Non-pigmented ciliary epithelial cell (primary cell): ENCODE measurements around the gene SCRT2.
"Not testable (repeated sequence)": the region's sequence is repeated elsewhere in the genome, so short reads cannot be mapped to it uniquely, and the experiment has no call there.

Experiments
- DNase-seq: peaks from one replicate; pipeline ENCODE4 v3.0.0-alpha.2; 2010; ENCODE audit warnings: low read depth

The SCRT2 gene

DNA sequence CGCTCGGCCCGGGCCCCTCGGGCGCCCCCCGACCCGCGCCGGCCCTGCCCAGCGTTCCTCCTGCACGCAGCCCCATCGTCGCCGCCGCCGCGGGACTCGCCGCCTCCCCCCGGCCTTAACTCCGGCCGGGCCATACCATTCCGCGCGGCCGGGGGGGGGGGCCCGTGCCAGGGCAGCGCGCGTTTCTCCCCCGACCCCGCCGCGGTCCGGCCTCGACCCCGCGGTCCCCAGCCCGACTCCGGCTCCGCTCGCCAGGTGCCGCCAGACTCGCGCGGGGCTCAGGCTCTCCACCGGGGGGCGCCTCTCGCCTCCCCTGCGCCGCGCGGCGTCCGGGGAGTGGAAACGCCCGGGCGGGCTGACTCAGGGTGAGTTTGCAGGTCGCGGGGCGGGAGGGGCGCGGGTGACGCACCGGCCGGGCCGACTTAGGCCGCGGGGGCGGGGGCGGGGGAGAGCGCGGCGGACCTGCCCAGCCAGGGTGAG, 22.5 kb downstream of the SCRT2 start, which contains the start of gene SRXN1:
Gene SRXN1, minus strand, starts transcription at position 91 of the 480 bp plus-strand sequence. Its CDS starts 15 bp downstream, at position 76.
- DNase-seq: peak; percentile 47

DNA sequence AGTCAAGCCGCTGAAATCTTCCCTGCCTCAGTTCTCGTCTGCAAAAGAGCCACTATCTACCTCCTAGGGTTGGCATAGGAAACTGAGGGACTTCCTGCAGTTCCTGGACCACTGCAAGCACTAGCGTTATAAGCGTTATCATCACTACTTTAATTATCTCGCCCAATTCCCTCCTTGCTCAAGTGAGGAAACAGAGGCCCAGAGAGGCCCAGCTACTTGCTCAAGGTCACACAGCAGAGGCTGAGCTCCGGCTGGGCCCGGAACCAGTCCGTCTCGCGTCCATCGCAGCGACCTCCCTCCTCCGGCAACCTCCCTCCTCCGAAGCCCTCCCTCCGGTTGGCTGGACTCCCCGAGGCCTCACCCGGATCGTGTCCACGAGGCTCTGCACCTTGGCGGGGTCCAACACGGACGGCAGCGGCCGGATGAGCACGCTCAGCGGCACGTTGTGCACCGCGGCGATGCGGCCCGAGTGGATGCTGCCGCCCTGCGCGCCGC, 22.9 kb downstream of the SCRT2 start:
- DNase-seq: no peak

DNA sequence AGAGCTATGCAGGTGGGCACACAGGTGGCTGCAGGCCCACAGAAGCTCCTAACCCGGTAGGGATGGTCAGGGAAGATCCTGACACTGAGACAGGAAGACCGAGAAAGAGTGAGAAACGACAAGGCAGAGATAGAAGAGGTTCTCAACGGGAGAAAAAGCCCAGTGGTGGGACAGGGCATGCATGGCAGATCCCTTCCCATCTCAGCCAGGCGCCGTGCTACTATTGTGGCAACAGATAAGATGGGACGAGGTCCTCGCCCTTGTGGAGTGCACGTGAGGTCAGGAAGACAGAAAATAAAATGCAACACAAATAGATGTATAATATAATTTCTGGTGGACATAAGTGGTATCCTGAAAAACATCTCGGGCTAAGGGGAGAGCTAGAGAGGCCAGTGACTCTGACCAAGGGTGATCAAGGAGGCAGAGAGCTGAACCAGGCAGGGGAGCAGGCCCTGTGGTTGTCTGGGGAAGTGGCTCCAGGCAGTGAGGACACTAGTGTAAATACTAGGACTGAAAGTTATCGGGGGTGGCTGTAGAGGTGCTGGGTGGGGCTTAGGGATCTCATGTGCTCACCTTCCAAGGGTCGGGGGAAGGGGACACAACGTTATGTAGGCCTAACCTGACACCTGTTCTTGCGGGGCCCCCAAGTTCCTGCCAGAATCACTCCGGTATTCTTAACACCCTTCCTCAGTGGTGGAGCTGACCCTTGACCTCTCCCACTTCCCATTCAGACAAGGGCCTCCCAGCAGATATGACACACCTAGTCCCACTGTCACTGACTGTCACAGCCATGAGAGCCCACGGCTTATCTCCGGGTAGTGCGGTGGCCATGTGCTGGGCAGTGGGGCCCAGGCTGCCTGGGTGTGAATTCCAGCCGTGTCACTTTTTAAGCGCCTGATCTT, 23.6 kb downstream of the SCRT2 start:
- DNase-seq: no peak

DNA sequence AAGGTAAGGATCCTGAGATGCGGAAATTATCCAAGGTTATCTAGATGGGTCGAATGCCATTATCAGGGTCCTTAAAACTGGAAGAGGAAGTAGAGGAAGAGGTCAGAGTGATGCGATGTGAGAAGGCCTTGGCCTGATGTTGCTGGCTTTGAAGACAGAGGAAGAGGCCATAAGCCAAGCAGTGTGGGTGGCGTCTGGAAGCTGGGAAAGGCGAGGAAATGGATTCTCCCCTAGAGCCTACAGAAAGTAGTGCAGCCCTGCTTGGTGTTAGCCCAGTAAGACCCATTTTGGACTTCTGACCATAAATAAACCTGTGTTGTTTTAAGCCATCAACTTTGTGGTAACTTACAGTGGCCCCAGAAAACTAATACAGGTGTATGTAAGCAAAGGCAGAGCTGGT, 24.6 kb downstream of the SCRT2 start:
- no peak for DNase-seq

DNA sequence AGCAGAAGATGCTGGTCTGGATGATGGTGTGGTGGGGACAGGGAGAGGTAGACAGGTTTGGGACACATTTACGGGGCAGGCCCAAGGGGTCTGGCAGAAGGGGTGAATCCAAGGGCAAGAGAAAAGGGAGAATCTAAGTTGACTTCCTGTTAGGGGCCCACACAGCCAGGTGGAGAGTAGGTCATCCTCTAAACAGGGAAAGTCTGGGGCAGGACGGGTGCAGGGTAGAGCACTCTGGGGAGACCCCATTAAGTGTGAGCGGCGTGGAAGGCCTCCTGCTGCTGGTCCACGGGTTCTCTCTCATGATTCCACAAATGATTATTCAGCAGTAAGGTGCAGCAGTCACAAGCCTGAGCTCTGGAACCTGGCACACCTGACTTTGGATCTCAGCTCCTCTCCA, 25.3 kb downstream of the SCRT2 start:
- no peak for DNase-seq

DNA sequence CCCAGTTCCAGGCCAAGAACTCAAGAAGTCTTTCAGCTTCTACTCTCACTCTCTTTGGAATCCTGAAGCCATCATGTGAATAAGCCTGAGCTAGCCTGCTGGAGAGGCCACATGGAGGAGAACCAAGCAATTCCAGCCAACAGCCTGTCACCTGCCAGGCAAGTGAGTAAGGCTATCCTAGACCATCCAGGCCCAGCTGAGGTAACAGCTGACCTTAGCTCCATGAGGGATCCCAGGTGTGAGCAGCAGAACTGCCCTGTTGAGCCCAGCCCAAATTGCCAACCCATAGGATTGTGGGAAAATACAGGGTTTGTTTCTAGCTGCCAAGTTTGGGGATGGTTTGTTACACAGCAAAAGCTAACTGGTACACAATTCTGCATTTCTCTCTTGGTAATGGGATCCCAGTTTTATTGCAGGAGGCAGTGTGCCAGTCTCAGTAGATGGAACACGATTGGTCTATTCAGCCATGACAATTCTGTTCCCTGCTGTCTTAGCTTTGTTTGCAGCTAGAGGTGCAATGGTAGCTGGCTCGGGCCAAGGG, 28.1 kb downstream of the SCRT2 start:
- no peak for DNase-seq

DNA sequence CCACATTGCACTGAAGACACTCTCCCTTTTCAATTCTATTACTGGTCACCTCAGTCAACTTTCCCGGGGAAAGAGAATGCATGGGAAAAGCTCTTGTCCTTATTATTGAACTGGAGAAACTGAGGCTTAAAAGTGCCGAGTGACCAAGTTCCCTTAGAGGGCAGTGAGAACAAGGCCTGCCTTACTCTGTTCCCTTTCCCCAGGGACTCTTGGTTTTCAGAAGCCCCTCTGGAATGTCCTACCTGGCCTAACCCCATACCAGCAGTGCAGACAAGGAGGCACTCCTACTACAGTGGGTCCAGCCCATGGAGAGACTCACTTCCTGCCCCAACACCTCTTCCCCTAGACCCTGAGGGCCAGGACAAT, 28.8 kb downstream of the SCRT2 start:
- DNase-seq: no peak

DNA sequence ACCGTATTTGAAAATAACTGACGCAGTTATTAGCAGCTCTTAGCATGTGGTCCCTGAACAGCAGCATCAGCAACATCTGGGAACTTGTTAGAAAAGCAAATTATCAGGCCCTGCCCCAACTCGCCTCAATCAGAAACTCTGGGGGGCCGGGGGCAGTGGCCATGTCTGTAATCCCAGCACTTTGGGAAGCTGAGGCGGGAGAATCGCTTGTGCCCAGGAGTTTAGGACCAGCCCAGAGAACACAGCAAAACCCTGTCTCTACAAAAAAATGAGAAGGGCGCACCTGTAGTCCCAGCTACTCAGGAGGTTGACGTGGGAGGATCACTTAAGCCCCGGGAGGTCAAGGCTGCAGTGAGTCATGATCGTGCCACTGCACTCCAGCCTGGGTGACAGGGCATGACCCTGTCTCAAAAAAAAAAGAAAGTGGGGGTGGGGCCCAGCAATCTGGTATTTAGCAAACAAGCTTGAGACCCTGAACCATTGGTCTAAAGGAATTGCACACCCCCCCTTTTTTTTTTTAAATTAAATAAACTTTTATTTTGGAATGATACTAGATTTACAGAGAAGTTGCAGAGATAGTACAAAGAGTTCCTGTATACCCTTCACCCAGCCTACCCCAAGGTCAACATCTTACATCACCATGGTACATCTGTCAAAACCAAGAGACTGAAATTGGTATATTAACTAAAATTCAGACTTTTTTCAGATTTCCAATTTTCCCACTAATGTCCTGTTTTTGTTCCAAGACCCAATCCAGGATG, 29.3 kb downstream of the SCRT2 start:
- no peak for DNase-seq

DNA sequence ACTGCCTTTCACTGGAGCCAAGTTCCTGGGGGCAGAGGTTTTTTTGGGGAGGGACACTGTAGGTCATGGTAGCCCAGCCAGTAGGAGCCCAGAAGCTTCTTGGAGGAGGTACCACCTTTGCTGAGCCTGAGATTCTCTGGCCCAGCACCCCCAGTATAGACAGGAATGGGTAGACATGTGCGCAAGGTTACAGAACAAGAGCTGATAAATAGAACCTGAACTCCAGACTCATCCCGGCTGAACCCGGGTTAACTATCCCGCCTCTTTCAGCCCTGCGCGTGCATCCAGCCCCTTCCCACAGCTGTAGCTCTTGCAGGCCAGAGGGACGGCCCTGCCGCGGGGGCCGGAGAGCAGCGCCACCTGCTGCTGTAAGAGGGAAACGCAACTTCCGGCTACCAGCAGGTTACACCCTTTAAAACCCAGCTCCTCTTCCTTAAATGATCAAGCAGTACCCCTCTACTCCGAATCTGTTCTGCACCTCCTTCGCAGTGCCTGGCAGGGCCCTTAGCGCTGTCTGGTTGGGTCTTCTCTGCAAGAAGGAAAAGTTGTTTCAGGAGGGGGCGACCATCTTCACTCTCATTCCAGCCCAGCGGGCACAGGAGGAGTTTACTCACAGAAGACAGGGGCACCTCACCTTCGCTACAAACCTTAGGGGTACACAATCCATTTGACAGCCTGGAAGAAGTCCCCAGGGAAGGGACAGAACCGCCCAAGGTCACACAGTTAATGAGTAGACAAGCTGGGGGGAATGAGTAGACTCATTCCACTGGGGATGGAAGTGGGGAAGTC, 30.1 kb downstream of the SCRT2 start:
- no peak for DNase-seq

DNA sequence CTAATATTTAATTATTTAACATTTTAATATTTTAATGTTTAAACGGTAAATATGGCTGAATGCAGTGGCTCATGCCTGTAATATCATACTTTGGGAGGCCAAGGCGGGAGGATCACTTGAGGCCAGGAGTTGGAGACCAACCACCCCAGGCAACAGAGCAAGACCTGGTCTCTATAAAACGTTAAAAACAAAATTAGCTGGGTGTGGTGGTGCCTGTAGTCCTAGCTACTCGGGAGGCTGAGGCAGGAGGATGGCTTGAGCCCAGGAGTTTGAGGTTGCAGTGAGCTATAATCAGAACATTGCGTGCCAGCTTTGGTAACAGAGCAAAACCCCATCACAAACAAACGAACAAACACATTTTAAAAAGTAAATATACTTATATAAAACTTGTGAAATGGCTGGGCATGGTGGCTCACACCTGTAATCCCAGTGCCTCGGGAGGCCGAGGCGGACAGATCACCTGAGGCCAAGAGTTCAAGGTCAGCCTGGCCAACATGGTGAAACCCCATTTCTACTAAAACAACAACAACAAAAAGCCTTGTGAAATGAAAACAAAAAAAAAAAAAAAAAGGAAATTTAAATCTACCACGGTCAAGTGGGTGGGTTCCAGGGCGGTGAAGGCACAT, 30.8 kb downstream of the SCRT2 start:
- no peak for DNase-seq

DNA sequence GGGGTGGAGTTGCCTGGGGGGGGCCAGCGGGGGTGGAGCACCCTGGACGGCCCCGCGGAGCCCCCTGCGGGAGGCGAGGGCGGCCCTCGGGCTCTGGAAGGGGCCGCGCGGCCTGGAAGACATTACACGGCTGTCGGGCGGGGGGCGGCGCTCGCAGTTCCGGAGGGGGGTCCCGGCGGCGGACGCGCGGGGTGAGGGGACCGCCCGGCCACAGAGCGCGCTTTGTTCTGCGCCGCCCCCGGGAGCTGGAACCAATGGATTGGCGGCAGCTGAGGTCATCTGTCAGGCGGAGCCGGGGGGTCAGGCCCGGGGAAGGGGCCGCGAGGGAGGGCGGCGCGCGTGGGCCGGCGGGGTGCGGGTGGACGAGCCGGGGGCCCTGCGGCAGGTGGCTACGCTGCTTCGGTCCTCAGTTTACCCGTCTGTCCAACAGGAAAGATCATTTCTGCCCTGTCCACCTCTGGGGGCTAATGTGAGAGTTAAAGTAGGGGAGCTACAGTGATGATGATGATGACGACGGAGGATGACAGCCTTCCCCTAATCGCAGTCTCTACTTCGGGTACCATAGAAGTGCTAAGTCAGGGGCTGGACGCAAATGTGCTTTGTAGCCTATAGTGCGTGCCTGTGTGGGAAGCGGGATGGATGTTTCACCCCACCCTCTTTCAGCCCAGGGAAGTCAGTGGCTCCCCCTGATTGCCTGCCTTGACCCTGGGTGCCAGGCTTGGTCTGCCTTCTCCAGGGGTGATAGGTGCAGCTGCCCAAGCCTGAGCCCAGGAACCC, 33.0 kb downstream of the SCRT2 start:
- no peak for DNase-seq

DNA sequence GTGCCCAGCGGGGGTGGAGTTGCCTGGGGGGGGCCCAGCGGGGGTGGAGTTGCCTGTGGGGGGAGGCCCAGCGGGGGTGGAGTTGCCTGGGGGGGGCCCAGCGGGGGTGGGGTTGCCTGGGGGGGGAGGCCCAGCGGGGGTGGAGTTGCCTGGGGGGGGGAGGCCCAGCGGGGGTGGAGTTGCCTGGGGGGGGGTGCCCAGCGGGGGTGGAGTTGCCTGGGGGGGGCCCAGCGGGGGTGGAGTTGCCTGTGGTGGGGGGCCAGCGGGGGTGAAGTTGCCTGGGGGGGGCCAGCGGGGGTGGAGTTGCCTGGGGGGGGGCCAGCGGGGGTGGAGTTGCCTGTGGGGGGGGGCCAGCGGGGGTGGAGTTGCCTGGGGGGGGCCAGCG, 33.6 kb downstream of the SCRT2 start:
- not testable (repeated sequence) for DNase-seq

DNA sequence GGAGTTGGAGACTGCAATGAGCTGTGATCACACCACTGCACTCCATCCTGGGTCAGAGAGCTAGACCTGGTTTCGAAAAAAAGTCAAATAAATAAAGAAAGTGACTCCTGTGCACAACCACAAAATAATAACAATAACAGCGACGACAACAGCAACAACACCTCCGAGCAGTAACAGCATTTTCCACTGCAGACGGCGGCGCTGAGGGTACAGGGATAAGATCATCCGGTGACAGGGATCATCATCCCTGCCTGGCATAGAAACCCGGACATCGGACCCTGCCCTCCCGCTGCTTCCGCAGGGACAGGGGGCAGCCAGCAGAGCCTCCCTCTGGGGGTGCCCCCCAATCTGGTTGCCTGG, 34.1 kb downstream of the SCRT2 start:
- no peak for DNase-seq

DNA sequence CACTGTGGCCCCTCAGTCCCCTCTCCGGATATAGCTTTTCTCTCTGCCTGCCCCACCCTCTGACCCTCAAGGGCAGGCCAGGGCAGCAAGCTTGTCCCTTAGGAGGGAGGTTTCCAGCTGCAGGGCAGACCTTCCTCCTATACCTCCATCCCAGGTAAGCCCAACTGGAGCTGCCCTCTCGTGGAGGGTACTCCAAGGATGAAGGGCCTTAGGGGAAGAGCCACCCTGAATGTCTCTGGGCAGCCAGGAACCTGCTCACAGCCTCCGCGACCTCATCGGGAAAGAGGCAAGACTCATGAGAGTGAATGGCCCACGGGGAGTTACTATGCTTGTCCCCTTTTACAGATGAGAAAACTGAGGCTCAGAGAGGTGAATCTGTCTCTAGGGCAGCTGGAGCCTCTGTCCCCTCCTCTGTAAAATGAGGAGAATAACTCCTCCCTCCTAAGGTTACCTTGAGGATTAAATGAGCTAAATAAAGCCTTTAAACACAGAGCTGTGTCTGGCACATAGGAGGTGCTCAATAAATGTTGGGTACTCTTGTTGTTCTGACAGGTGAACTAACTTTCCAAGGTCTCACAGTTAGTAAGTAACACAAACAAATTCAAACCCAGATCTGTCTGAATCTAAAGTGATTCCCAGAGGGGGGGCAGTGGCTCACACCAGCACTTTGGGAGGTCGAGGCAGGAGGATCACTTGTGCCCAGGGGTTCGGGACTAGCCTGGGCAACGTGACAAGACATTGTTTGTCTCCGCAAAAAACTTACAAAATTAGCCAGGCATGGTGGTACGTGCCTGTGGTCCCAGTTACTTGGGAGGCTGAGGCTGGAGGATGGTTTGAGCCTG, 34.7 kb downstream of the SCRT2 start:
- DNase-seq: no peak

DNA sequence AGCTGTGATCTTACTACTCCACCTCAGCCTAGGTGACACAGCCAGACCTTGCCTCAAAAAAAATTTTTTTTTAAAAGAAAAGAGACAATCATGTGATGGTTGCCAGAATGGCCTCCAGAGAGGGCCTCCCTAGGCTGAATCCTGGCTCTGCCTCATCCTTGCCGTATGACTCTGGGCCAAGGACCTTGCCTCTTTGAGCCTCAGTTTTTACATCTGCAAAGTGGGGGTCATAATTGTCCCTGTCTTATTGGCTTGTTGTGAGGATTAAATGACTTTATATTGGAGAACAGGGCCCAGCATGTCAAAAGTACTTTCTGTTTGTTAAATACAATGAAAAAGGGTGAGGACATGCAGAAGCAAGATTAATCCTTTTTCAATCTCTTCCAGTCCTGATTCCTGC, 37.0 kb downstream of the SCRT2 start:
- no peak for DNase-seq

DNA sequence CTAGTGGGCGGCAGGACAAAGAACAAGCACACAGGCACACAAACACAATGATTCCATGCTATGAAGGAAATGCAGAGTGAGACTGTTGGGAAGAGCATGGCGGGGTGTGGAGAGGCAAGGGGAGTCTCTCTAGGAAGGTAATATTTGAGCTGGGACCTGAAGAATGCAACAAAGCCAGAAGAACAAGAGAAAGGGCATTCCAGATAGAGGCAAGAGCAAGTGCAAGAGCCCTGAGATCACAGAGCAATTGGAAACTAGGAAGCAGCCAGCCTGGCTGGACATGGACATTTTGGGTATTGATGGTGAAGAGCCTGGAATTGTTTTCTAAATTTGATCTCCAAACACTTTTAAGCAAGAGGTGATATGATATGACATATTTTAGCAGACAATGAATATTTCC, 38.0 kb downstream of the SCRT2 start:
- DNase-seq: no peak

DNA sequence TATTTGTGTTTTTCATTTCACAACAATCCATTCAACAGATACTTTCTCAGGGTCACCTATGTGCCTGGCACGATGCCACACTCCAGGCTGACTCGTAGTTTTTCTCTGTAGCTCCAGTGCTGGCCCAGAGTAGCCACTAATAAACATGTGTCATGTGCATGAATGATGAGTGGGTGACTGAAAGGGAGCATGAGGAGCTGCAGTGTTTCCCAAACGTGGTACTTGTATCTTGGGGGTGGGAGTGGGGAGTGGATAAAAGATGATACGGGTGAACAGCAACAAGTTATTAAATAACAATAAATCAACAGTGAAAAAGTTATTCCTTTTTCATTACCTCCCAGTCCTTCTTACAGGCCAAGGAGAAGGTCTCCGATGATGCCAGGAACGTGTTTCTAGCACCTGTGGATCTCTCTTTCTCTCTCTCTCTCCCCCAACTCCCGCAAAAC, 39.7 kb downstream of the SCRT2 start:
- no peak for DNase-seq

DNA sequence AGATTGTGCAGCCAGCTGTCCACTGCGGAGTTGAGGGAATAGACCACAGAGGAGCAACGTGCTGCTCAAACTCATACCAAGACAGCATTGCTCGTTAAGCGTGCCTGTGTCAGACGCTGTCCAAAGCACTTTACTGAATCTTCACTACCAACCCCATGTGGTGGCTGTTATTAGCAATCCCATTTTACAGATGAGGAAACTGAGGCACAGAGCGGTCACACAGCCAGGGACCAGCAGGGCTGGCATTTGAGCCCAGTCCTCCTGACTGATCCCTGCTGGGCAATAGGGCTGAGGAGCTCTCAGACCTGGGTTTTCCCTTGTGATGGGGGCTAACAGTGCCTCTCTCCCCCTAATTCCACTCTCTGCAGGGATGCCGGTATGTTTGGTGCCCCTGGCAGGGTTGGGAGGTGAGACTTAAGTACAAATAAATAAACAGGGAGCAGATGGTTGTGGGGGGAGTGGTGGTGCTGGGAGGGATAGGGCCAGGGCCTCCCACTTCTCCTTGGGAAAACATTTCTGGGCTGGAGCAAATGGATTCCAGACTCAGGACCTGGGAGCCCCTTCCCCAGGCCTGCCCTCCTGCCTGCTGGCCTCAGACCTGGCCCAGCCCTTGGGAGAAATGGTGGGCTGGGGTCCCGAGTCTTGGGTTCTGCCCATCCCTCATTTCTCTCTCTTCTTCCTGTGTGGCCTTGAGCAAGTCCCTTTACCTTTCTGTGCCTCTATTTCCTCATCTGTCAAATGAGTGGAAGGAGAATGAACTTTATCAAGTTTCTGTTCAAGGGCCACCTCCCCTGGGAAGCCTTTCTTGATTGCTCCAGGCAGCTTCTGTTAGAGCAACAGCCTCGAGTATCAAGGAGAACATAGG, 40.3 kb downstream of the SCRT2 start:
- no peak for DNase-seq
